Astrocyte (in vitro differentiated cells and primary cell): Measurements from ENCODE around the gene CD58.

ENCODE experiments used
- EZH2 ChIP-seq: IDR thresholded peaks from 2 replicates; pipeline ENCODE4 v1.6.1; 2012; ENCODE audit warnings: mild to moderate bottlenecking, low read length, inconsistent platforms; ENCODE audit not compliant: insufficient read depth
- TF ChIP-seq, protein P1 (sequence below): IDR thresholded peaks from 2 replicates; pipeline ENCODE4 v1.5.1; 2011; ENCODE audit warnings: low read depth, mild to moderate bottlenecking, inconsistent platforms, low read length, moderate library complexity; ENCODE audit not compliant: insufficient read depth

DNA sequence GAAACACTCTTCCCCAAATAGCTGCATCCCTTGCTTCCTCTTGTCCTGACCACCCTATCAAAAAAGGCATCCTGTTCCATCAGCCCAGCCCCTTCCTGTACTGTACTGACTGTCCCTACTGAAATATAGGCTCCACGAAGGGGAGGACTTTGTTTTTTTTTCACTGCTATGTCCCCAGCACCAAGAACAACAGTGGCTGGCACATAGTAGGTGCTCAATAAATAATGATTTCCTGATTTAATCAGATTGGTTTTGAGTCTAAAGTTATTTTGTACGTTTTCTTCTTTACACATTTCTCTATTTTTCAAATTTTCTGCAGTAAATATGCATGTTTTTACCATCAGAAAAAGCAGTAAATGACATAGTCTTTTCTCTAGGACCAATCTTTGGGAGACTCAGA, 73.9 kb downstream of the CD58 start:
- TF ChIP-seq, protein P1, sequence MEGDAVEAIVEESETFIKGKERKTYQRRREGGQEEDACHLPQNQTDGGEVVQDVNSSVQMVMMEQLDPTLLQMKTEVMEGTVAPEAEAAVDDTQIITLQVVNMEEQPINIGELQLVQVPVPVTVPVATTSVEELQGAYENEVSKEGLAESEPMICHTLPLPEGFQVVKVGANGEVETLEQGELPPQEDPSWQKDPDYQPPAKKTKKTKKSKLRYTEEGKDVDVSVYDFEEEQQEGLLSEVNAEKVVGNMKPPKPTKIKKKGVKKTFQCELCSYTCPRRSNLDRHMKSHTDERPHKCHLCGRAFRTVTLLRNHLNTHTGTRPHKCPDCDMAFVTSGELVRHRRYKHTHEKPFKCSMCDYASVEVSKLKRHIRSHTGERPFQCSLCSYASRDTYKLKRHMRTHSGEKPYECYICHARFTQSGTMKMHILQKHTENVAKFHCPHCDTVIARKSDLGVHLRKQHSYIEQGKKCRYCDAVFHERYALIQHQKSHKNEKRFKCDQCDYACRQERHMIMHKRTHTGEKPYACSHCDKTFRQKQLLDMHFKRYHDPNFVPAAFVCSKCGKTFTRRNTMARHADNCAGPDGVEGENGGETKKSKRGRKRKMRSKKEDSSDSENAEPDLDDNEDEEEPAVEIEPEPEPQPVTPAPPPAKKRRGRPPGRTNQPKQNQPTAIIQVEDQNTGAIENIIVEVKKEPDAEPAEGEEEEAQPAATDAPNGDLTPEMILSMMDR = no peak
- no peak for TF ChIP-seq EZH2
